Loucy (cell line): ENCODE measurements around the gene RPTOR.

ENCODE experiments used
- H2AFZ ChIP-seq: fragments of 200-600 bp; sonication (generic); 2 replicates; pipeline ENCODE4 v1.6.0; 2016; ENCODE audit warnings: antibody characterized with exemption, mild to moderate bottlenecking, low read length, moderate library complexity
- H3F3A ChIP-seq: fragments of 200-600 bp; 2 replicates; pipeline ENCODE4 v1.6.0; 2016; ENCODE audit warnings: antibody characterized with exemption, low read depth, mild to moderate bottlenecking
- H3K27me3 ChIP-seq: fragments of 200-600 bp; sonication (generic); 2 replicates; pipeline ENCODE4 v1.6.1; 2014; ENCODE audit warnings: low read length, mild to moderate bottlenecking; ENCODE audit not compliant: insufficient read depth, poor library complexity, severe bottlenecking
- H3K36me3 ChIP-seq: fragments of 200-600 bp; sonication (generic); 2 replicates; pipeline ENCODE4 v1.6.1; 2016; ENCODE audit warnings: low read length; ENCODE audit not compliant: insufficient read depth
- H3K4me1 ChIP-seq: fragments of 200-600 bp; sonication (generic); 2 replicates; pipeline ENCODE4 v1.5.1; 2014; ENCODE audit warnings: low read length, mild to moderate bottlenecking; ENCODE audit not compliant: insufficient read depth, poor library complexity, severe bottlenecking
- H3K4me2 ChIP-seq: fragments of 200-600 bp; sonication (generic); 2 replicates; pipeline ENCODE4 v1.6.0; 2014; ENCODE audit warnings: antibody characterized with exemption, low read length, low read depth, mild to moderate bottlenecking; ENCODE audit not compliant: poor library complexity, severe bottlenecking
- H3K4me3 ChIP-seq: fragments of 200-600 bp; sonication (generic); 2 replicates; pipeline ENCODE4 v1.5.1; 2014; ENCODE audit warnings: low read length, mild to moderate bottlenecking, mixed read lengths; ENCODE audit not compliant: poor library complexity, severe bottlenecking
- H3K79me2 ChIP-seq: fragments of 200-600 bp; sonication (generic); 2 replicates; pipeline ENCODE4 v1.6.1; 2014; ENCODE audit warnings: low read length; ENCODE audit not compliant: insufficient read depth
- H3K9ac ChIP-seq: fragments of 200-600 bp; sonication (generic); 2 replicates; pipeline ENCODE4 v1.6.0; 2014; ENCODE audit warnings: mild to moderate bottlenecking, low read depth, low read length, moderate library complexity; ENCODE audit not compliant: poor library complexity, severe bottlenecking
- H3K9me2 ChIP-seq: fragments of 200-600 bp; sonication (generic); replicated peaks from 2 replicates; pipeline ENCODE4 v1.6.1; 2016; ENCODE audit warnings: low read depth, low read length, mixed read lengths
- H3K9me3 ChIP-seq: fragments of 200-600 bp; sonication (generic); 2 replicates; pipeline ENCODE4 v1.6.1; 2014; ENCODE audit warnings: mild to moderate bottlenecking, antibody characterized with exemption, low read length, low read depth; ENCODE audit not compliant: insufficient read depth
- H4K20me1 ChIP-seq: fragments of 200-600 bp; sonication (generic); 2 replicates; pipeline ENCODE4 v1.6.0; 2014; ENCODE audit warnings: antibody characterized with exemption, low read length, mild to moderate bottlenecking; ENCODE audit not compliant: insufficient read depth, poor library complexity, severe bottlenecking
- EZH2phosphoT487 ChIP-seq: fragments of 200-600 bp; IDR thresholded peaks from 2 replicates; pipeline ENCODE4 v1.6.1; 2018; ENCODE audit warnings: antibody characterized with exemption, mild to moderate bottlenecking, moderate library complexity, borderline replicate concordance
- TF ChIP-seq, protein P1 (sequence below): fragments of 200-600 bp; sonication (generic); conservative IDR thresholded peaks from 2 replicates; pipeline ENCODE4 v1.5.1; 2014; ENCODE audit warnings: mild to moderate bottlenecking, antibody characterized with exemption, low read length

RPTOR gene

DNA sequence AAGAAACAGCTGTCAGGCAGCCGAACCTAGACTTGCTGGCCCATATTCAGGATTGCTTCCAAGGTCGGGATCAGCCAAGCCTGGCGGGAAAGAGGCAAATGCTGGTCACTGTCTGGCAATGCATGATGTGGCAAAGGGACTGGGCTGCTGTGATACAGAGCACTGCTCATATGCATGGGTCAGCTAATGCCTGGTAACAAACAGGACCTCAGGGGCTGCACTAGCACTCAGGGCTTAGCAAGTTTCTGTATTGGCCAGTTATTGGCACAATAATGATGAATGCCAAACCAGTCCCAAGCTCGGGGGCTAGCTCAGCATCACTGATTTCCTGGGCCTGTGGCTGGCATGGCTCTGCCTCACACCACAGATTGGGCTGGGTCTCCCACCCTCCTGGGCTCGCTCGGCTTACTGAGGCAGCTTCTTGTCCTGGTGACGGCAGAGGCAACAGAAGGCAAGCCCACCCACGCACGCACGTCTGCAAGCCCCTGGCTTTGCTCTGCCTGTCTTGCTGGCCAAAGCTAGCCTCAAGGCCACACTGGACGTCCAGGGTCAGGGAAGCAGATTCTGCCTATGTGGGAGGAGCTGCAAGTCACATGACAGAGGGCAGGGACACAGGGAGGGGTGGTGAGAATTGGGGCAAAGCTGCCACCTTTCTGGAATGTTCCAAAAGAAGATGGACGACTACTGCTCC lies 21.4 kb upstream of the RPTOR start:
- Histone ChIP-seq H3K79me2 (no peaks in the 10 kb centered on the region), H2AFZ (no peak overlapping the region), H3K9me2 (no peaks in the 10 kb centered on the region), H3K27me3 (no peaks in the 10 kb centered on the region), H3K4me3 (no peak overlapping the region), H3K4me2 (no peak overlapping the region), H3K36me3 (no peaks in the 10 kb centered on the region), H3K9me3 (no peaks in the 10 kb centered on the region), H3F3A (no peaks in the 10 kb centered on the region), H4K20me1 (no peaks in the 10 kb centered on the region), H3K4me1 (no peaks in the 10 kb centered on the region), H3K9ac (no peak overlapping the region)
- TF ChIP-seq, protein P1, sequence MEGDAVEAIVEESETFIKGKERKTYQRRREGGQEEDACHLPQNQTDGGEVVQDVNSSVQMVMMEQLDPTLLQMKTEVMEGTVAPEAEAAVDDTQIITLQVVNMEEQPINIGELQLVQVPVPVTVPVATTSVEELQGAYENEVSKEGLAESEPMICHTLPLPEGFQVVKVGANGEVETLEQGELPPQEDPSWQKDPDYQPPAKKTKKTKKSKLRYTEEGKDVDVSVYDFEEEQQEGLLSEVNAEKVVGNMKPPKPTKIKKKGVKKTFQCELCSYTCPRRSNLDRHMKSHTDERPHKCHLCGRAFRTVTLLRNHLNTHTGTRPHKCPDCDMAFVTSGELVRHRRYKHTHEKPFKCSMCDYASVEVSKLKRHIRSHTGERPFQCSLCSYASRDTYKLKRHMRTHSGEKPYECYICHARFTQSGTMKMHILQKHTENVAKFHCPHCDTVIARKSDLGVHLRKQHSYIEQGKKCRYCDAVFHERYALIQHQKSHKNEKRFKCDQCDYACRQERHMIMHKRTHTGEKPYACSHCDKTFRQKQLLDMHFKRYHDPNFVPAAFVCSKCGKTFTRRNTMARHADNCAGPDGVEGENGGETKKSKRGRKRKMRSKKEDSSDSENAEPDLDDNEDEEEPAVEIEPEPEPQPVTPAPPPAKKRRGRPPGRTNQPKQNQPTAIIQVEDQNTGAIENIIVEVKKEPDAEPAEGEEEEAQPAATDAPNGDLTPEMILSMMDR: no peak
- TF ChIP-seq EZH2phosphoT487: no peak

DNA sequence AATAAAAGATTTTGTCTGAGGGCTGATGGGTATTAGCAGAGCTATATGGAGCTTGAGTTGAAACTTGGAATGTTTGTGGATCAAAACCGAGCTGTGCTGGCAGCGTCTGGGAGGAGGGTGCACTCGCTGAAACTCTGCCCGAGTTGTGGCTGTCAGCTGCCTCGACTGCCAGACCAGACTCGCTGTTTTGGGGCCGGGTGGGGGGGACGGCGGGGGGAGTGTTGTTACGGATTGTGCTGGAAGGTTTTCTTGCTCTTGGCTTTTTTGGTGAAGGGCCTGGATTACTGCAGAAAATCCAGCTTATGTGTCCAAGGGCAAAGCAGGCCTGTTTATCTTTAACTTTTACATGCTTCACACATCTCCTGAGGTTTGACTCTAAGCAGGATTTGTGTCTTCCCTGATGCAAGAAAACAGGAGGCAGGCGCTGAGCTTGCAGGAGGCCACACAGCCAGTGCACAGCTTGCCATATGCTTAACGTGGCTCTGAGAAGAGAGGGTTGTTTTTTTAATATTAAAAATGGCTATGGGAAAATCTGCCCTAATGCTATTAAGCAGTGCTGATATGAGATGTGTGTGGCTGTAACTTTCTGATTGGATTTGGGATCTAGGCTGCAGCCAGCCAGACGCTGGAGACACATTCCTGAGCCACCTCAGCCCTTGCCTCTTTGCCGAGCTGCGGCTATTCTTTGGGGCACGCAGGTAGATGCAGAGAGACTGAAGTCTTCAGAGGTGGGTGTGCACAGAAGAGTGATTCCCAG lies 20.5 kb upstream of the RPTOR start:
- H3K4me1 ChIP-seq: no peaks in the 10 kb centered on the region

DNA sequence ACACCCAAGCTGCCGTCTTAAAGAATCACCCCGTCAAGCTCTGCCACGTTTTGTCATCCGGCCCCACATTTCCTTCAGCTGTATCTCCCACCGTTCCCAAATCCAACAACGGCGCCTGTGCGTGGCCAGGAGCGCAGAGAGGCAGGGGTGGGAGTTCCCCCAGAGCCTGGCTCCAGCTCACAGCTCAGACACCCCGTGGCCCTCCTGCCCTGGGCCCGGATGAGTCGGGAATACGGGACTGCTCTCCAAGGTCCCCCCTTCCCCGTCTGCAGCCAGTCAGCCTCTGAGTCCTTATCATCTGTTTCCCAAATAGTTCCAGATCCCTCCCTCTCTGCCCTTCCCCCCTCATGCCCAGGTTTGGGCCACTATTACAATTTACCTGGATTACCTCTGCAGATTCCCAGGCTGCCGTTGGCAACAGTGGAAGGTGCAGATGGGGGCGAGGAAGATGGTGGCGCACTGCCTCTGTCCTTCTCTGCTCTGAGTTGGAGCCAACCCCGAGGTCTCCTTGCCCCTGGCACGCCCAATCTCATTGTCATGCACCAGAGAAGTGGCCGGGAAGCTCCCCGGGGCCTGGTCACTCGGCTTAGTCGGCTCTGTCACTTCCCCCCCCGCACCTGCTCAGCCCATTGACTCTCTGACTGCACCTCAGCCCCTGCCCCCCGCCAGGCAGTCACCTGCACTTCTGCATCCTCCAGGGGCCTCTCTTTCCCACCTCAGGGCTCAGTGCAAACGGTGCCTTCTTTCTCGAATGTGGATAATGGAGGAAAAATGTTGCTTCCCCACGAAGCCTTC lies 18.3 kb upstream of the RPTOR start:
- no peaks in the 10 kb centered on the region for H3K27me3 ChIP-seq
- no peak overlapping the region for H2AFZ ChIP-seq
- H3K4me2 ChIP-seq: no peak overlapping the region
- H3K4me1 ChIP-seq: no peaks in the 10 kb centered on the region
- no peaks in the 10 kb centered on the region for H4K20me1 ChIP-seq
- H3K4me3 ChIP-seq: no peak overlapping the region
- no peak for TF ChIP-seq EZH2phosphoT487
- TF ChIP-seq, protein P1: no peak
- no peaks in the 10 kb centered on the region for H3K9me3 ChIP-seq
- H3K9ac ChIP-seq: no peak overlapping the region
- H3F3A ChIP-seq: no peaks in the 10 kb centered on the region
- H3K9me2 ChIP-seq: no peaks in the 10 kb centered on the region
- no peaks in the 10 kb centered on the region for H3K36me3 ChIP-seq
- no peaks in the 10 kb centered on the region for H3K79me2 ChIP-seq

More for the DNA sequence above, 20.5 kb upstream of the RPTOR start:
- no peak overlapping the region for H3K4me2 ChIP-seq
- H3K79me2 ChIP-seq: no peaks in the 10 kb centered on the region
- no peaks in the 10 kb centered on the region for H3K27me3 ChIP-seq
- no peaks in the 10 kb centered on the region for H3F3A ChIP-seq
- no peak overlapping the region for H2AFZ ChIP-seq
- no peaks in the 10 kb centered on the region for H4K20me1 ChIP-seq
- H3K9me2 ChIP-seq: no peaks in the 10 kb centered on the region
- no peak for TF ChIP-seq EZH2phosphoT487
- TF ChIP-seq, protein P1: no peak
- no peak overlapping the region for H3K9ac ChIP-seq
- no peaks in the 10 kb centered on the region for H3K9me3 ChIP-seq
- no peak overlapping the region for H3K4me3 ChIP-seq
- H3K36me3 ChIP-seq: no peaks in the 10 kb centered on the region
